ENCODE results near the gene SH3GLB2.

SH3GLB2 gene

GRCh38 chr9:129028192-129028966 lies at the start of gene SH3GLB2:
SH3GLB2 (minus strand) TSS chr9:129028331; CDS start chr9:129028154, 177 bp downstream.
- DNase-seq: peak; percentile 81 to 99 (median 97)

- DNase-seq: no peak
Observed at GRCh38 chr9:129077236-129077635, 49.1 kb upstream of the SH3GLB2 start.

DNA sequence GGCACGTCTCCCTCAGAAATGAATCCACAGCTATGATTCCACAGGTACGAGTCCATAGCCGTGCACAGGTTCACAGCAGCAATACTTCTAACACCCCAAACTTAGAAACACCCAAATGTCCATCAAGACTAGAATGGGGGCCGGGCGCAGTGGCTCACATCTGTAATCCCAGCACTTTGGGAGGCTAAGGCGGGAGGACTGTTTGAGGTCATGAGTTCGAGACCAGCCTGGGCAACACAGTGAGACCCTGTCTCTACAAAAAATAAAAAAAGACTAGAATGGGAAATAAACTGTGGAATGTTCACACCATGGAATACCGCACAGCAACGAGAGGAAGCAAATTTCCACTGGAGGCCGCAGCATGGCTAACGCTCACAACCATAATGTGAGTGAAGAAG lies 48.5 kb upstream of the SH3GLB2 start:
- DNase-seq: no peak

DNA sequence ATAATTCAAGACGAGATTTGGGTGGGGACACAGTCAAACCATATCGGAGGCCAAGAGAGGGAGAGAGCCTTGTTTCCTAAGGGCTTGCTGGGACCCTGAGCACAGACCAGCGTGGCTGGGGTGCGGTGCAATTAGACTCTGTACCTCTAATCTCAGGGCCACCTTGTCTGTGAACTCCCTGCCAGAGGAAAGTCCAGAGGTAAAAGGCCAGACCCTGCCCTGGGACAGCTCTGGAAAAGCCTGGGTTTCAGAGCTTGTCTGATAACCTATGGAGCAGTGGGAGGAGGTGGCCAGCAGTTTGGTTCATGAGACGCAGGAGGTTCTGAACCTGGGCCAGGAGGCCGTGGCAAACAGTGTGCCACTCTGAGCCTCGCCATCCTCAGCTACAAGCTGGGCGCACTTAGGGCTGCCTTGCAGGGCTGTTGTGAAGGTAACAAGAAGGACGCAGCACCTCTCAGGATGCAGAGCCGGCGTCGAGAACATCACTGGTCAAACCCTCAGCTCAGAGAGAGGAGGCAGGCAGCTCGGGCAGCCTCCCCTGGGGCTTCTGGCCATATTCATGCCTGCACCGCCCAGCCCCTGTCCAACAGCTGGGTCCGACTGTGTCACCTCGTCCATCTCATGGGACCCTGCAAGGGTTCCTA lies 48.0 kb upstream of the SH3GLB2 start:
- DNase-seq: no peak

DNA sequence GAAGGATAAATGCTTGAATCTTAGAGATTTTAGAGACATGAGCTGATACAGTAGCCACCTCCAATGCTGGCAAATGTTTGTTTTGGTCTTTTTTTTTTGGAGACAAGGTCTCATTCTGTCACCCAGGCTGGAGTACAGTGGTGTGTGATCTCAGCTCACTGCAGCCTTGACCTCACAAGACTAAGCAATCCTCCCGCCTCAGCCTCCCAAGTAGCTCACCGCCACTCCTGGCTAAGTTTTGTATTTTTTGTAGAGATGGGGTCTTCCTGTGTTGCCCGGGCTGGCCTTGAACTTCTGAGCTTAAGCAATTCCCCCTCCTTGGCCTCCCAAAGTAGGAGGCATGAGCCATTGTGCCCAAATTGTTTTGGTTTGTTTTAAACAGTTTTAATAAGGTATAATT lies 46.0 kb upstream of the SH3GLB2 start:
- DNase-seq: no peak

DNA sequence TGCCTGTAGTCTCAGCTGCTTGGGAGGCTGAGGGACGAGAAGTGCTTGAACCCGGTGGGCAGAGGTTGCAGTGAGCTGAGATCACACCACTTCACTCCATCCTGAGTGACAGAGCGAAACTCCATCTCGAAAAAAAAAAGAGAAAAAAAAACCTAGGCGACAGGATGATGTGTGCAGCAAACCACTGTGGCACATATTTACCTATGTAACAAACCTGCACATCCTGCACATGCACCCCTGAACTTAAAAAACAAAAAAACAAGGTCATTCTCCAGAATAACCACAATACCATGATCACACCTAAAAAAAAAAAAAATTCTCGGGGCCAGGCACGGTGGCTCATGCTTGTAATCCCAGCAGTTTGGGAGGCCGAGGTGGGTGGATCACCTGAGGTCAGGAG lies 45.3 kb upstream of the SH3GLB2 start:
- DNase-seq: no peak

DNA sequence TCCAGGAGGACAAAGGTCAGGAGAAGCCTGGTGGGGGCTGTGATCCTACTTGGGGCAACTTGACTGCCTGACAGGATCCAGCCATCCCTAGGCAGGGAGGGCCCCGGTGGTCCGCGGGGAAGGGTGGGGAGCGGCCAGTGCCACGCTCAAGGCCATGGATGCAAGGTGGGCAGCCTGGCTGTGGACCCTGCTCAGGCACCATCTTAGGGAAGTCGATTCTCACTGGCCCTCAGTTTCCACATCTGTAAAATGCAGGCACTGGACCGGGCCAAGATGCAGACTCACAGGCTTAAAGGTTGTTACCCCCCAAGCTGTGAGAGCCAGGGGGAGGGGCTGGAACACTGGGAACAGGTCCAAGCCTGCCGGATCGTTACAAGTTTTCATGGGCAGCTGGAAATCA lies 44.0 kb upstream of the SH3GLB2 start:
- DNase-seq: no peak

GRCh38 chr9:129071526-129072126 lies 43.5 kb upstream of the SH3GLB2 start:
- DNase-seq: peak in 1 of 14 donors; percentile 7

- DNase-seq: no peak
Observed at GRCh38 chr9:129070696-129071525, 42.8 kb upstream of the SH3GLB2 start.

DNA sequence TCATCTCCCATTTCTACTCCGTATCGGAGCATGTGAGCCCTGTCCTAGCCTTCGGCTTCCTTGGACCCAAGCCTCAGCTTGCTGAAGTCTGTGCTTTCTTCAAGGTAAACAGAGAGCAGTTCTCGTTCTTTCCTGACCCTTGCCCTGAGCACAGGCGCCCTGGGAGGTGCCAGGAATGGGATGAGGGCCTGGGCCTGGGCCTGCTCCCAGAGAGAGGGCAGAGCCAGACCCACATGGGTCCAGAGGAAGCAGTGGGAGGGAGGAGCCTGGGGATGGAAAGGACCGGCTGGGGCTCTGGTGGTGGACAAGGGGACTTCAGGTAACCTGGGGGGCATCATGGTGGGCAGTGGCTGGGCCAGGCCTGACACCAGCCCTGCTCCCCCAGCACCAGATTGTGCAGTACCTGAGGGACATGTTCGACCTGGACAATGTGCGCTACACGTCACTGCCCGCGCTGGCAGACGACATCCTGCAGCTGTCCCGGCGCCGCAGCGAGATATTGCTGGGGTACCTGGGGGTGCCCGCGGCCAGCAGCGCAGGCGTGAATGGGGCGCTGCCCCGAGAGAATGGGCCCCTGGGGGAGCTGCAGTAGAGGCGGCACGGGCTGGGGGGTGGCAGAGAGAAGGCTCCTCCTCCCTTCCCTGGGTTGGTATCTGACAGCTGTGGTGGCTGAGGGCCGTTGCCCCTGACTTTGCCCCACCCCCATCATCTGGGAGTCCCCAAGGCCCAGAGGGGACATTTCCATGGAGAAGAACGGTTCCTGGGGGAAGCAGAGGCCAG lies 41.9 kb upstream of the SH3GLB2 start:
- peak in 1 of 14 donors; percentile 23 for DNase-seq

DNA sequence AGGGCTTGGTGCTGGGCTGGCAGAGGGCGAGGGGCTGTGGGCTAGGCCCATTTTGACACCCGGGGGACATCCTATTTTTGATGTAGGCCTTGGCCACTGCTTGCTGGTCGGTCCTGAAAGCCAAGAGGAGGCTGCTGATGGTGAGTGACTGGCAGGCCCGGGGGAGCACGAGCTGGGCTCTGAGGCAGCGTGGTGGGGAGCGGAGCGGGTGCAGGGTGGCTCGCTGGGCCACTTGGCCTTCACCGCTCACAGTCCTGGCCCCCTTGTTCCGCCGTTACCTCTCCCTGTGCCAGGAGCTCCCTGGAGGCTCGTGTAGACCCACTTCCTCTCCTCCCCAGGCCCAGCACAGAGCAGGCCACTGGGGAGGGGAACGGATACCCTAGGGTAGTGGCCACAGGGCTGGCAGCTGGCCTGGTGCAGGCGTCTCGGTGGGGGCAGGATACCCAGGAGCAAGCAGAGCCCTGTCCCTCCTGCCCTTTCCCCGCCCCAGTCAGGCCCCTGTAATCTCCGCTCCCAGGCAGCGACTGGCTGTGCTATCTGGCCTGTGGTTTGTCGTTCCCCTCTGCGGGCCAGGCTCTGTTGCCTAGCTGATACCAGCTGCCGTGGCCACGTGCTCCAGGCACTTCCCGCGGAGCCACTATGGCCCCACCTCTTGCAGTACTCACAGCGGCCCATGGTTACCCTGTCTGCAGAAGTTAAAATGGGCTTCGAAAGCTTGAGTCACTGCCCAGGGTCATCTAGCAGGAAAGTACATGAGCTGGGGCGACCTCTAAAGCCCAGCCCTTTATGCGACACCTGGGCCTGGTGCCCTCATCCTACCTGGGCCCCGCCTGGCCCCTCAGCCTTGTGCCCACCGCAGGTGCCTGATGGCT lies 41.1 kb upstream of the SH3GLB2 start:
- DNase-seq: peak in 10 of 14 donors; percentile 4 to 64 (median 40)

GRCh38 chr9:129068110-129068509 lies 40.0 kb upstream of the SH3GLB2 start:
- DNase-seq: no peak

- no peak for DNase-seq
Observed at GRCh38 chr9:129064499-129064908, 36.4 kb upstream of the SH3GLB2 start.

DNA sequence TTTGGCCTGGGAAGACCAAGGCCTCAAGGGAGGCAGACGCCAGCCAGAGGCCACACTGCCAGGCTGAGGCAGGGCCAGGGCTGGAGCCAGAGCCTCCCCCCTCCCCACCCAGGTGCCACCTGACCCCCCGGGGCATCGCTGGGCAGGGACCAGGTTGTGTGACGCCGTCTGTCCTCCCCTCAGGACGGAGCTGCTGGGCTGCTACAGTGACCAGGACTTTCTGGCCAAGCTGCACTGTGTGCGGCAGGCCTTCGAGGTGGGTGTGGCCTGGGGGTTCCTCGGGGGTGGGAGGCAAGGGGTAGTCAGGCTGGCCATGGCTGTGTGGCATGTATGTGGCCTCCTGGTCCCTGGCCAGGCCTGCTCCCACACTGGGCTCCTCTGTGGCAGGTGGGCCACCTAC lies 34.9 kb upstream of the SH3GLB2 start:
- DNase-seq: no peak

DNA sequence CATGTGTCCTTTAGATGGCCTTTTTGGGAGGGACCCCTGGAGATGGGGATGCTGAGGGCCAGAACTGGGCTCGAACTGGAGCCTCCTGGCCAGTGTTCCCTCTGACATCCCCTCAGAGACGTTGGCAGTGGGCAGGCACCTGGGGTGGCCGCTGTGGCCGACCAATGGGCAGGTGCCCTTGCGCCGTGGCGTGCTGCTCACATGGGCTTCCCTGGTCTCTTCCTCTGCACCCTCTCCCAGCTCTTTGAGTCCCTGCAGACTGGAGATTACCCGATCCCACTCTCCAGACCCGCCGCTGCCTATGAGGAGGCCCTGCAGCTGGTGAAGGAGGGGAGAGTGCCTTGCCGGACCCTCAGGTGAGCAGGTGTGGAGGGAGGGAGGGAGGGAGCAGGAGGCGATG lies 32.9 kb upstream of the SH3GLB2 start:
- DNase-seq: no peak

DNA sequence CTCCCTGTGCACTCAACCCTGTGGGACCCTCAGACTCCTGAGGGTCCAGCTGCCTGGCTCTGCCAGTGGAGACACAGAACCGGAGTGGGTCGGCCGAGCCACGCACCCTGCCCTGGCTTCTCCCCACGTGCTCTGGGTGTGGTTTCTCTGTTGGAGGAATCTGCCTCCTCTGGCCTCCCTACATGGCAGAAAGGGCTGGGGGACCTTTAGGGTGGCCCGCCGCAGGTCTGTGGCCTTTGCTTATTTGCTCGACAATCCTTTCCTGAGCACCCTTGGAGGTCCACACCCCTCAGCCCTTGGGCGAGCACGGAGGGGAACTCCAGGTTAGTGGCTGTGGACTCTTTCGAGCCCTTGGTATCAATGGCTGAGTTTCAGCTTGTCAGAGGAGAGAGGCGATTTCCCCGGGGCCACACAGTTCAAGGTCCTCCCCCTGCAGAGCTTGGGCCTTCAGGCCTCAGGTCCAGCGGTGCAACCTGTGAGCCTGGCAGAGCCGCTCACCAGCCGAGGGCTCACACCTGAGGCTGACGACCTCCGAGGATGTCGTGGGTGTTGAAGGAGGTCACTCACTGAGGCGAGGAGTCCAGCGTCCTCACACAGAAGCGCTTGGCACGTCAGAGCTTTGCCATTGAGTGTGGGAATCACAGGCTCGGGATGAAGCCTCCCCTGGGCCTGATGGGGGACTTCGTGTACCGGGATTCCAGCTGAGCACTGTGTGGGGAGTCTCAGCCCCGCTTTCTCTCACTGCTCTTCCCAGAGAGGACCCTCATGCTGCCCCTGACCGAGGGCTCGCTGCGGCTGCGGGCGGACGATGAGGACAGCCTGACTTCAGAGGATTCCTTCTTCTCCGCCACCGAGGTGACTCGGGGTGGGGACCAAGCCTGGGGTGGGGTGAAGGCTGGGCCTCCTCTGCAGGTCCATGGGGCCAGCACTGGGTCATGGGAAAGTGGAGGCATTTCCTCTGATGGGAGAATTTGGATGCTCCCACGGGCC lies 32.0 kb upstream of the SH3GLB2 start:
- DNase-seq: no peak

DNA sequence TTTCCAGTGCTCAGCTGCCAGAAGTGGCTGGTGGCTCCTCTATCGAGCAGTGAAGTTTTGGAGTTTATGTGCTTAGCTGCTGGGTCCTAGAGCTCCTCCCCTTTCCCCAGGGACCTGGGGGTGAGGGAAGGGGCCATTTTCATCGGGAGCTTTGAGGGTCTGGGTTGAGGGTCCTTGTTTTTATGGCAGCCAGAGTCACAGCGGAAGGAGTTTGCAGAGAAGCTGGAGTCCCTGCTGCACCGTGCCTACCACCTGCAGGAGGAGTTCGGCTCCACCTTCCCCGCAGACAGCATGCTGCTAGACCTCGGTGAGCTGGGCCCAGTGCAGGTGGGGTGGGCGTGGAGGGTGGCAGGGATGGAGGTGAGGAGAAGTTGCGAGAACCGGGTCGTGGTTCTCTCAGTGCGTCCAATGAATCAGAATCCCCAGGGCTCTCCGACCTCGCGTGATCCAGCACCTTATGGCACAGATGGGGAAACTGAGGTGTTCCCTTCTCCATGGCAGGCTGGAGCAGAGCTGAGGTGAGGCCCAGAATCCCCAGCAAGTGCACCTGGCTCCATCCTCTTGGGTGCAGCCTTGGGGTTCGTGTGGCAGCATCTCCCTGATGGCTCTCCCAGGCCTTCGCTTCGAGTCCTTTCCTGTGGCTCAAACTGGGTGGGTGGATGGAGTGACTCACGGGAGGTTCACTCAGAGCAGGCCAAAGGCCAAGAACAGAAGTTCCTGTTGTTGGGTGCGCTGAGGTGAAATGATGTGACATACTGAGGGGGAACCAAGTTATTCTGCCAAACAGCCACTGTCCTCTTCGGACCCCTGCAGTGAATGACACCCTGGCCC lies 31.0 kb upstream of the SH3GLB2 start:
- no peak for DNase-seq

DNA sequence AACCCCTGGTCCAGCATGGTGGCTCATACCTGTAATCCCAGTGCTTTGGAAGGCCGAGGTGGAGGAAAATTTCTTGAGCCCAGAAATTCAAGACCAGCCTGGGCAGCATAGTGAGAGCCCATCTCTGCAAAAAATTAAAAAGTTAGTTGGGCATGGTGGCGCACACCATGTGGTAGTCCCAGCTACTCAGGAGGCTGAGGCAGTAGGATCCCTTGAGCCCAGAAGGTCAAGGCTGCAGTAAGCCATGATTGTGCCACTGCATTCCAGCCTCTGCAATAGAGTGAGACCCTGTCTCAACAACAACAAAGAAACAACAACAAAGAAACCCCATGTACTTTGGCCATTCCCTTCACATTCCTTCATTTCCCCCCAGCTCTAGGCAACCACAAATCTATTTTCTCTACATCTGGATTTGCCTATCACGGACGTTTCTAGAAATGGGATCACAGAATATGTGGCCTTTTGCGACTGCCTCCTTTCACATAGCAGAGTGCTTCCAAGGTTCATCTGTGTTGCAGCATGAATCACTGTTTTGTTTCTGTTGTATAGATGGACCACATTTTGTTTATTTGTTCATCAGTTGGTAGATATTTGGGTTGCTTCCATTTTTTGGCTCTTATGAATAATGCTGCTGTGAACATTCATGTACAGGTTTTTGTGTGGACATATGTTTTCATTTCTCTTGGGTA lies 26.2 kb upstream of the SH3GLB2 start:
- DNase-seq: no peak

All from C1 segment of cervical spinal cord (tissue), 14 donors.